HepG2 (cell line): ENCODE results near the gene PCP4L1. TPM values are rescaled to one million over a fixed set of nuclear protein-coding genes. Genes with fewer than 3 reads are reported as not detected.
A peak's percentile ranks its signal among the peaks of the same experiment; 100 is the strongest.

Experiments
- JARID2 ChIP-seq: sonication (generic); formaldehyde crosslinking; IDR thresholded peaks from 2 replicates; pipeline ENCODE4 v1.8.1; 2023; ENCODE audit warnings: missing genetic modification reagents, inconsistent platforms; ENCODE audit not compliant: insufficient replicate concordance
- MAFF ChIP-seq: IDR thresholded peaks from 2 replicates; pipeline ENCODE4 v1.6.1; 2011; ENCODE audit warnings: low read depth, low read length, improper control_type of control experiment
- MEF2D ChIP-seq: sonication (generic); formaldehyde crosslinking; IDR thresholded peaks from 2 replicates; pipeline ENCODE4 v1.5.1; 2020; ENCODE audit warnings: mild to moderate bottlenecking, missing genetic modification reagents
- NFYC ChIP-seq: IDR thresholded peaks from 2 replicates; pipeline ENCODE4 v1.6.1; 2016; ENCODE audit warnings: missing genetic modification reagents, missing compliant biosample characterization
- RAD21 ChIP-seq: fragments of 450-650 bp; formaldehyde crosslinking; IDR thresholded peaks from 2 replicates; pipeline ENCODE4 v1.5.0; 2020; ENCODE audit warnings: mild to moderate bottlenecking
- TAF15 ChIP-seq: fragments of 200-400 bp; formaldehyde crosslinking; IDR thresholded peaks from one replicate; pipeline ENCODE4 v1.6.1; 2018; ENCODE audit warnings: mild to moderate bottlenecking, low read depth, low read length; ENCODE audit not compliant: poor library complexity, severe bottlenecking
- ZFAT ChIP-seq: sonication (generic); formaldehyde crosslinking; conservative IDR thresholded peaks from 2 replicates; pipeline ENCODE4 v1.8.1; 2023; ENCODE audit warnings: missing genetic modification reagents, inconsistent platforms
- ZNF20 ChIP-seq: sonication (generic); formaldehyde crosslinking; IDR thresholded peaks from 2 replicates; pipeline ENCODE4 v1.4.0; 2020; ENCODE audit warnings: mild to moderate bottlenecking, moderate library complexity, missing genetic modification reagents
- ZNF251 ChIP-seq: sonication (generic); formaldehyde crosslinking; IDR thresholded peaks from 2 replicates; pipeline ENCODE4 v1.9.0; 2021; ENCODE audit warnings: mild to moderate bottlenecking, missing genetic modification reagents
- ZNF589 ChIP-seq: sonication (generic); formaldehyde crosslinking; conservative IDR thresholded peaks from 2 replicates; pipeline ENCODE4 v1.8.0; 2022; ENCODE audit warnings: mild to moderate bottlenecking, moderate library complexity, missing genetic modification reagents
- ZNF616 ChIP-seq: sonication (generic); formaldehyde crosslinking; IDR thresholded peaks from 2 replicates; pipeline ENCODE4 v1.5.0; 2020; ENCODE audit warnings: low read depth, mild to moderate bottlenecking, missing genetic modification reagents
- ZNF672 ChIP-seq: sonication (generic); formaldehyde crosslinking; IDR thresholded peaks from 2 replicates; pipeline ENCODE4 v1.8.1; 2022; ENCODE audit warnings: missing genetic modification reagents
- polyA plus RNA-seq, 8 experiments: library from polyadenylated mRNA; depleted of rRNA in 3 of 8; stranded (reverse) in 7 of 8; unstranded in 1 of 8; fragments of >200 nt; fragmentation: Illumina TruSeq in 4 of 8; extraction: Trizol in 4 of 8; gene quantifications; 2 replicates each; pipeline versions ENCODE4 v1.2.1 to v1.2.3, GENCODE V29; 2011 to 2016; ENCODE audit warnings: low read depth in 4 of 8, missing spikeins in 1 of 8, mixed read lengths in 1 of 8; ENCODE audit not compliant: insufficient read depth in 1 of 8
- total RNA-seq, 5 experiments: library from RNA; depleted of rRNA; stranded (reverse); fragments of >200 nt; fragmentation: Illumina TruSeq; extraction: Trizol; gene quantifications; 2 replicates each; pipeline ENCODE4 v1.2.3, GENCODE V29; 2016; ENCODE audit warnings: low read depth in 1 of 5
- TF ChIP-seq, protein P1 (sequence below): sonication (generic); formaldehyde crosslinking; IDR thresholded peaks from 2 replicates; pipeline ENCODE4 v1.4.0; 2020; ENCODE audit warnings: missing genetic modification reagents, borderline replicate concordance
- TF ChIP-seq, protein P2 (sequence below): sonication (generic); formaldehyde crosslinking; IDR thresholded peaks from 2 replicates; pipeline ENCODE4 v1.5.0; 2020; ENCODE audit warnings: missing genetic modification reagents, mild to moderate bottlenecking, borderline replicate concordance
- TF ChIP-seq, protein P3 (sequence below): IDR thresholded peaks from 2 replicates; pipeline ENCODE4 v1.6.1; 2012; ENCODE audit warnings: low read depth, low read length, improper control_type of control experiment
- TF ChIP-seq, protein P4 (sequence below): sonication (generic); formaldehyde crosslinking; IDR thresholded peaks from 2 replicates; pipeline ENCODE4 v1.5.1; 2020; ENCODE audit warnings: mild to moderate bottlenecking, moderate library complexity, missing genetic modification reagents
- TF ChIP-seq, protein P5 (sequence below): IDR thresholded peaks from 2 replicates; pipeline ENCODE4 v1.6.1; 2012; ENCODE audit warnings: inconsistent platforms

The PCP4L1 gene
- total and polyA plus RNA-seq, 2 of the 13 experiments (the other 11 are each of a cell fraction or from before 2014, with no cell fraction given): 0.28 TPM; not detected in 1

DNA sequence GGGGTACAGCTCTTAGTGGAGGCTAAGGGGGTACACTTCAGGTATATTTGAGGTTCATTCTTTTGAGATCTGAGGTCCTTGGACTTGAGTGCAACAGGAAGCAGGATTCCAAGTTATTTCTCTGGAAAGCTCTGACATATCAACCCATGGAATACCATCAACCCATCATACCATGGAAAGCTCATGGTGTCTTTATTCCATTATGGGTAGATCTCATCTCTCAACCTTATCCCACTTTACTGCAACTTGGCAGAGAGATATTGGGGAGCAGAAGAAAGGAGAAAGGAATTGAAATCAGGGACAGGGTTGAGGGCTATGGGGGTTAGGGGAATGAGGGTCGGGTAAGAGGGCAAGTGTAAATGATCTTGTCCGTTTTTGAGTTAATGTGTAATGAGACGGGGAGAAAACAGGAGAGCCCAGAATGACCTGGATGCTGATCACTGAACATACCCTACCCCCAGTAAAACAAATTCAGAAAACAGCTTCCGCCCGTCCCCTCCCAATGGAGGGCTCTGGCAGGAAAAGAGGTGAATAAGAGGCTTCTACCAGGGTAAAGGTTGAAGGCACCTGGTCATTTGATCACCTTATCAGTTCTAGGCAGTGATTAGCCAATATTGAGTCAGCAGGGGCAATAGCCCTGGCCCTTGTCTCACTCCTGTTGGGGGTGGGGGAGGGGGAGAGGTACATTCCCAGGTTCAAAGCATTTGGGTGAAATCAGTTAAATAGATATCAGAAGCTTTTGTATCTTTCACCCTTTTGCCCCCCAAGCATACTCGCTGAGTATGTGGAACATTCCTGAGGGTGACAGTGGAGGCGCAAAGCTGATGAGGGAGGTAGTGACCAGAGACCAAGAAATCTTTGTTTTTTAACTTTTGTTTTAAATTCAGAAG, 34.5 kb upstream of the PCP4L1 start (continued):
- peak; percentile 25; the same call in 1 of the 2 replicates for TF ChIP-seq MAFF
- TF ChIP-seq, protein P1, sequence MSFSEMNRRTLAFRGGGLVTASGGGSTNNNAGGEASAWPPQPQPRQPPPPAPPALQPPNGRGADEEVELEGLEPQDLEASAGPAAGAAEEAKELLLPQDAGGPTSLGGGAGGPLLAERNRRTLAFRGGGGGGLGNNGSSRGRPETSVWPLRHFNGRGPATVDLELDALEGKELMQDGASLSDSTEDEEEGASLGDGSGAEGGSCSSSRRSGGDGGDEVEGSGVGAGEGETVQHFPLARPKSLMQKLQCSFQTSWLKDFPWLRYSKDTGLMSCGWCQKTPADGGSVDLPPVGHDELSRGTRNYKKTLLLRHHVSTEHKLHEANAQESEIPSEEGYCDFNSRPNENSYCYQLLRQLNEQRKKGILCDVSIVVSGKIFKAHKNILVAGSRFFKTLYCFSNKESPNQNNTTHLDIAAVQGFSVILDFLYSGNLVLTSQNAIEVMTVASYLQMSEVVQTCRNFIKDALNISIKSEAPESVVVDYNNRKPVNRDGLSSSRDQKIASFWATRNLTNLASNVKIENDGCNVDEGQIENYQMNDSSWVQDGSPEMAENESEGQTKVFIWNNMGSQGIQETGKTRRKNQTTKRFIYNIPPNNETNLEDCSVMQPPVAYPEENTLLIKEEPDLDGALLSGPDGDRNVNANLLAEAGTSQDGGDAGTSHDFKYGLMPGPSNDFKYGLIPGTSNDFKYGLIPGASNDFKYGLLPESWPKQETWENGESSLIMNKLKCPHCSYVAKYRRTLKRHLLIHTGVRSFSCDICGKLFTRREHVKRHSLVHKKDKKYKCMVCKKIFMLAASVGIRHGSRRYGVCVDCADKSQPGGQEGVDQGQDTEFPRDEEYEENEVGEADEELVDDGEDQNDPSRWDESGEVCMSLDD (CRISPR knock-in tag): peak; percentile 56; the same call in 1 of the 2 replicates
- TF ChIP-seq ZNF20 (CRISPR knock-in tag): no peak
- no peak for TF ChIP-seq ZNF616 (CRISPR knock-in tag)
- TF ChIP-seq, protein P2, sequence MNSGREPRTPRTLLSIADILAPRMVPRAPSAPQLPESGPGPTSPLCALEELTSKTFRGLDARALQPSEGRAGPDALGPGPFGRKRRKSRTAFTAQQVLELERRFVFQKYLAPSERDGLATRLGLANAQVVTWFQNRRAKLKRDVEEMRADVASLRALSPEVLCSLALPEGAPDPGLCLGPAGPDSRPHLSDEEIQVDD (CRISPR knock-in tag): no peak
- no peak for TF ChIP-seq ZNF672 (CRISPR knock-in tag)
- TF ChIP-seq ZNF589 (CRISPR knock-in tag): peak; percentile 0; the same call in 1 of the 2 replicates
- TF ChIP-seq ZFAT (CRISPR knock-in tag): no peak
- TF ChIP-seq, protein P3, sequence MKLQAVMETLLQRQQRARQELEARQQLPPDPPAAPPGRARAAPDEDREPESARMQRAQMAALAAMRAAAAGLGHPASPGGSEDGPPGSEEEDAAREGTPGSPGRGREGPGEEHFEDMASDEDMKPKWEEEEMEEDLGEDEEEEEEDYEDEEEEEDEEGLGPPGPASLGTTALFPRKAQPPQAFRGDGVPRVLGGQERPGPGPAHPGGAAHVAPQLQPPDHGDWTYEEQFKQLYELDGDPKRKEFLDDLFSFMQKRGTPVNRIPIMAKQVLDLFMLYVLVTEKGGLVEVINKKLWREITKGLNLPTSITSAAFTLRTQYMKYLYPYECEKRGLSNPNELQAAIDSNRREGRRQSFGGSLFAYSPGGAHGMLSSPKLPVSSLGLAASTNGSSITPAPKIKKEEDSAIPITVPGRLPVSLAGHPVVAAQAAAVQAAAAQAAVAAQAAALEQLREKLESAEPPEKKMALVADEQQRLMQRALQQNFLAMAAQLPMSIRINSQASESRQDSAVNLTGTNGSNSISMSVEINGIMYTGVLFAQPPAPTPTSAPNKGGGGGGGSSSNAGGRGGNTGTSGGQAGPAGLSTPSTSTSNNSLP: peak; percentile 99
- no peak for TF ChIP-seq ZNF251
- no peak for TF ChIP-seq TAF15
- TF ChIP-seq RAD21: 0 out of 2 replicates have a peak, but pooled peaks have one; percentile 18
- 0 out of 2 replicates have a peak, but pooled peaks have one; percentile 51 for TF ChIP-seq MEF2D
- TF ChIP-seq, protein P4, sequence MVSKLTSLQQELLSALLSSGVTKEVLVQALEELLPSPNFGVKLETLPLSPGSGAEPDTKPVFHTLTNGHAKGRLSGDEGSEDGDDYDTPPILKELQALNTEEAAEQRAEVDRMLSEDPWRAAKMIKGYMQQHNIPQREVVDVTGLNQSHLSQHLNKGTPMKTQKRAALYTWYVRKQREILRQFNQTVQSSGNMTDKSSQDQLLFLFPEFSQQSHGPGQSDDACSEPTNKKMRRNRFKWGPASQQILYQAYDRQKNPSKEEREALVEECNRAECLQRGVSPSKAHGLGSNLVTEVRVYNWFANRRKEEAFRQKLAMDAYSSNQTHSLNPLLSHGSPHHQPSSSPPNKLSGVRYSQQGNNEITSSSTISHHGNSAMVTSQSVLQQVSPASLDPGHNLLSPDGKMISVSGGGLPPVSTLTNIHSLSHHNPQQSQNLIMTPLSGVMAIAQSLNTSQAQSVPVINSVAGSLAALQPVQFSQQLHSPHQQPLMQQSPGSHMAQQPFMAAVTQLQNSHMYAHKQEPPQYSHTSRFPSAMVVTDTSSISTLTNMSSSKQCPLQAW (CRISPR knock-in tag): peak; percentile 98
- no peak for TF ChIP-seq JARID2
- peak; percentile 27; the same call in 1 of the 2 replicates for TF ChIP-seq NFYC
- TF ChIP-seq, protein P5, sequence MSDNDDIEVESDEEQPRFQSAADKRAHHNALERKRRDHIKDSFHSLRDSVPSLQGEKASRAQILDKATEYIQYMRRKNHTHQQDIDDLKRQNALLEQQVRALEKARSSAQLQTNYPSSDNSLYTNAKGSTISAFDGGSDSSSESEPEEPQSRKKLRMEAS: no peak
